ENCODE measurements around the gene VSIR. TPM values are rescaled to one million over a fixed set of nuclear protein-coding genes. Genes with fewer than 3 reads are reported as not detected.
A peak's percentile ranks its signal among the peaks of the same experiment; 100 is the strongest.

Gene VSIR
- total and polyA plus RNA-seq, 9 of the 15 experiments (the other 6 are each of a cell fraction or from before 2014, with no cell fraction given), result 0.14 to 20.5 (median 9.3) TPM

GRCh38 chr10:71797533-71798307, 24.4 kb upstream of the VSIR start (continued):
- TF ChIP-seq ZFP91 (CRISPR knock-in tag; IDR thresholded peaks at IDR 0.05) (no peak), ZNF134 (CRISPR knock-in tag; conservative IDR thresholded peaks at IDR 0.05) (peak; percentile 33; the same call in 1 of the 2 replicates), TRIM28 (IDR thresholded peaks at IDR 0.05) (no peak), BCLAF1 (IDR thresholded peaks at IDR 0.05; ENCODE audit: borderline replicate concordance in 1 of 2, control insufficient read depth in 1 of 2, low read depth in 2 of 2, low read length in 1 of 2) (0 out of 4 replicates have a peak, but pooled peaks of 1 of the 2 experiments have one; percentile 36), L3MBTL2 (IDR thresholded peaks at IDR 0.05) (peak; percentile 99), THRAP3 (IDR thresholded peaks at IDR 0.05; ENCODE audit: borderline replicate concordance) (0 out of 2 replicates have a peak, but pooled peaks have one; percentile 31), FOXA1 (IDR thresholded peaks at IDR 0.05; ENCODE audit: borderline replicate concordance) (no peak), ZNF589 (CRISPR knock-in tag; IDR thresholded peaks at IDR 0.05; ENCODE audit: low read depth) (peak; percentile 98), SMARCC2 (IDR thresholded peaks at IDR 0.05; ENCODE audit: low read depth) (0 out of 2 replicates have a peak, but pooled peaks have one; percentile 64), FOXO4 (CRISPR knock-in tag; IDR thresholded peaks at IDR 0.05) (no peak), LEF1 (IDR thresholded peaks at IDR 0.05) (peak; percentile 62), FOXJ3 (CRISPR knock-in tag; IDR thresholded peaks at IDR 0.05) (no peak), ZNF263 (CRISPR knock-in tag; IDR thresholded peaks at IDR 0.05; ENCODE audit: borderline replicate concordance) (no peak), ZBTB7A (IDR thresholded peaks at IDR 0.05; ENCODE audit: borderline replicate concordance, control insufficient read depth, low read depth, low read length) (peak; percentile 66), ZNF444 (CRISPR knock-in tag; IDR thresholded peaks at IDR 0.05) (no peak), GATAD2A (IDR thresholded peaks at IDR 0.05) (peak; percentile 52; the same call in 1 of the 2 replicates), TCF3 (CRISPR knock-in tag; IDR thresholded peaks at IDR 0.05) (peak; percentile 98), GATA2 (CRISPR knock-in tag; IDR thresholded peaks at IDR 0.05) (peak; percentile 96), IRF2 (CRISPR knock-in tag; IDR thresholded peaks at IDR 0.05) (no peak), EP300 (IDR thresholded peaks at IDR 0.05; ENCODE audit: low read length) (peak; percentile 89), ZBTB1 (CRISPR knock-in tag; IDR thresholded peaks at IDR 0.05; ENCODE audit: borderline replicate concordance, low read depth) (no peak)
